Colonic mucosa (tissue), 4 donors: ENCODE results near the gene WWOX. TPM values are rescaled to one million over a fixed set of nuclear protein-coding genes. Genes with fewer than 3 reads are reported as not detected.

ENCODE experiments used
- DNase-seq: peaks from one replicate; pipeline ENCODE4 v3.0.0-alpha.2; 2020
- H3K27ac ChIP-seq: fragments of 200-600 bp; one replicate; pipeline ENCODE4 v1.8.0; 2021
- H3K27me3 ChIP-seq: fragments of 200-600 bp; one replicate; pipeline ENCODE4 v1.8.0; 2021
- H3K36me3 ChIP-seq: fragments of 200-600 bp; one replicate; pipeline ENCODE4 v1.8.0; 2021
- H3K4me1 ChIP-seq: fragments of 200-600 bp; one replicate; pipeline ENCODE4 v1.8.0; 2021; ENCODE audit warnings: mild to moderate bottlenecking
- H3K4me3 ChIP-seq: fragments of 200-600 bp; one replicate; pipeline ENCODE4 v1.8.0; 2021
- H3K9ac ChIP-seq, 2 donors: one replicate each; pipeline ENCODE4 v1.7.0; 2013; ENCODE audit warnings: control low read depth in 2 of 2, low read depth in 2 of 2, low read length in 2 of 2
- H3K9me3 ChIP-seq: fragments of 200-600 bp; one replicate; pipeline ENCODE4 v1.8.0; 2021
- intact Hi-C: fragments of 100-400 bp; cut with DNase I; formaldehyde crosslinking; loops from one replicate; pipeline ENCODE4 v1.14.1; 2022
- total RNA-seq, 2 donors: library from RNA; stranded (reverse); fragmentation: NEBNext Ultra II Directional in 1 of 2; extraction: Animal tissue kit (Norgen Biotek cat#: 25700) in 1 of 2; gene quantifications; one replicate each; pipeline ENCODE4 v1.2.1, GENCODE V29; 2021
- TF ChIP-seq, protein P1 (sequence below): fragments of 200-600 bp; IDR thresholded peaks from one replicate; pipeline ENCODE4 v1.8.0; 2022; ENCODE audit warnings: antibody characterized with exemption, mild to moderate bottlenecking
- donor health status: healthy.
- donor health status: DM: no; HTN: no; CAD: no.
- donor health status: DM: no; HTN: no; CAD: no.

The WWOX gene
- total RNA-seq, 2 donors from 2014 or later, result 7.2 to 11.0 TPM

DNA sequence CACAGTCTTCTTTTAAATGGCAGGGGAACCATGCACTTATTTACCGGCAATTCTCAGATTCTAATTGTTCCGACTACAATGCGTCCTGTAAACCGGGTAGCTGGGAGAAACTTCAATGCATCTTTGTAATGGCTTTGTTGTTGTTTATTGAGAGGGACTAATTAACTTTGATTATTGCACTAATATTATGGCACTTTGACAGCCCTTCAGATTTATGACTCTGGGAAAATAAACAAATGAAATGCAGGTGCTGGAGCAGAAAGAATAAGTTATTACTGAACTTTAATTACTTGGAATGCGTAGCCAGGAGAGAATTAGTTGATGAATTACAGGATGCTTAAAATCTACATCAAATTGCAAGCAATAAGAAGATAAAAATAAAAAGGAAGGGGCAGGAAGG is 77.0 kb downstream of the WWOX start:
- no peak overlapping the region for H3K27ac ChIP-seq
- no peaks in the 10 kb centered on the region for H3K27me3 ChIP-seq
- H3K4me3 ChIP-seq, result no peak overlapping the region
- no peaks in the 10 kb centered on the region for H3K36me3 ChIP-seq
- H3K4me1 ChIP-seq, result peaks cover 3% of the 10 kb centered on the region
- TF ChIP-seq, protein P1, sequence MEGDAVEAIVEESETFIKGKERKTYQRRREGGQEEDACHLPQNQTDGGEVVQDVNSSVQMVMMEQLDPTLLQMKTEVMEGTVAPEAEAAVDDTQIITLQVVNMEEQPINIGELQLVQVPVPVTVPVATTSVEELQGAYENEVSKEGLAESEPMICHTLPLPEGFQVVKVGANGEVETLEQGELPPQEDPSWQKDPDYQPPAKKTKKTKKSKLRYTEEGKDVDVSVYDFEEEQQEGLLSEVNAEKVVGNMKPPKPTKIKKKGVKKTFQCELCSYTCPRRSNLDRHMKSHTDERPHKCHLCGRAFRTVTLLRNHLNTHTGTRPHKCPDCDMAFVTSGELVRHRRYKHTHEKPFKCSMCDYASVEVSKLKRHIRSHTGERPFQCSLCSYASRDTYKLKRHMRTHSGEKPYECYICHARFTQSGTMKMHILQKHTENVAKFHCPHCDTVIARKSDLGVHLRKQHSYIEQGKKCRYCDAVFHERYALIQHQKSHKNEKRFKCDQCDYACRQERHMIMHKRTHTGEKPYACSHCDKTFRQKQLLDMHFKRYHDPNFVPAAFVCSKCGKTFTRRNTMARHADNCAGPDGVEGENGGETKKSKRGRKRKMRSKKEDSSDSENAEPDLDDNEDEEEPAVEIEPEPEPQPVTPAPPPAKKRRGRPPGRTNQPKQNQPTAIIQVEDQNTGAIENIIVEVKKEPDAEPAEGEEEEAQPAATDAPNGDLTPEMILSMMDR, result no peak
- no peak overlapping the region for H3K9ac ChIP-seq
- no peaks in the 10 kb centered on the region for H3K9me3 ChIP-seq
- intact Hi-C loops, result no loop called here
- DNase-seq, result no peak

DNA sequence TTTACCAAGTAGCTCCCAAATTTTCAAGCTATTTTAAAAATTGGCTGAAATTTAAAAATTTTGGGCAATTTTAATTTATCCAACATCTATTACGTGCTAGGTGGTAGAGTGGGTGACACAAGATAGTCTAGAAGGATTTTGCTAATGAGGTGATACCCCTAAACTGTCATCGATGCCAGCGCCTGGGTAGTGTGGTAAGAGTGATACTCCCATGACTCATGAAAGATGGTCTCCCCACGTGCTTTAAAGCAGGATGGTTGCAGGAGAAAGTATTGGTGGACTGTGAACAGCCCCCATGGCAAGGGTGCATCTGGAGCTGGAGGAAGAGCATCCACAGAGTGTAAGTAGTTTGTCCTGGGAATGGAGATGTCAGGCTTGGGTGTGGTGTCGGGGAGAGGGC is 77.8 kb downstream of the WWOX start:
- intact Hi-C loops, result no loop called here
- DNase-seq, result no peak
- TF ChIP-seq, protein P1, result no peak
- no peaks in the 10 kb centered on the region for H3K9me3 ChIP-seq
- peaks cover 3% of the 10 kb centered on the region for H3K4me1 ChIP-seq
- no peak overlapping the region for H3K27ac ChIP-seq
- no peak overlapping the region for H3K9ac ChIP-seq
- no peak overlapping the region for H3K4me3 ChIP-seq
- no peaks in the 10 kb centered on the region for H3K27me3 ChIP-seq
- H3K36me3 ChIP-seq, result no peaks in the 10 kb centered on the region

DNA sequence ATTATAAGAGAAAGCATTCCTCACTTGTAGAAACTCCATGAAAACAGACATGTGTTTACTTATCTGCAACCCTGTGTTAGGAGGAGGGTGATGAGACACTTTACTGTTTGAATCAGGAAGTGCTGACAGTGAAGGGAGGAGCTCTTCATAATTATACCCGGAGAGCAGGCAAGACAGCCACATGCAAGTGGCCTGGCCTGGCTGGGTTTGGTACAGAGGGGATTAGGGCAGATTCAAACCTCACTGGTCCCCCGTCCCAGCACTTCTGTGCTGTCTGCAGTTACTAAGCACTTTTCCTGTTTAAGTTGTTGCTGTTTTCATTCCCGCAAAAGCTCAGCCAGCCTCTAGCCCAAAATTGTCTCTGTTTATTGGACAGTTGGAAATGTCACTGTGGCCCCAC is 78.5 kb downstream of the WWOX start:
- Histone ChIP-seq H3K9me3 (no peaks in the 10 kb centered on the region), H3K27me3 (no peaks in the 10 kb centered on the region), H3K4me3 (no peak overlapping the region), H3K4me1 (peaks cover 3% of the 10 kb centered on the region), H3K36me3 (no peaks in the 10 kb centered on the region), H3K9ac (no peak overlapping the region), H3K27ac (no peak overlapping the region)
- TF ChIP-seq, protein P1, result no peak
- intact Hi-C loops, result no loop called here
- no peak for DNase-seq

DNA sequence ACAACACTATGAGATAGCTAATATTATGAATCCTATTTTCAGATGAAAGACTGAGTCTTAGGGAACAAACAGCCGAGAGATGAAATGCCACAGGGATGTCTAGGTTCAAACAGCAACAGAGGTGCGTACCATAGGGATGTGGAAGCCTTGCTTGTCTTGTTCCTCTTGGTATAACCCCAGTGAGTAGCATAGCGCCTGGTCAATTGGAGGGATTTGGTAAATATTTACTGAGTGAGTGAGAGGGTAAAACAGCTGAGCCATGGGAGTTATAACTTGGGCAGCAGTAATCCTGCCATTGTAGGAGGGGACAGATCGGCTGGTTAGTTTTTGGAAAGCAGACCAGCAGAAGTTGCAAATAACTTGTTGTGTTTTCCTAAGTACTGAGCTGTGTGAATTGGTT is 80.2 kb downstream of the WWOX start:
- peaks cover 3% of the 10 kb centered on the region for H3K4me1 ChIP-seq
- H3K4me3 ChIP-seq, result no peak overlapping the region
- H3K9ac ChIP-seq, result no peak overlapping the region
- H3K27ac ChIP-seq, result no peak overlapping the region
- DNase-seq, result no peak
- no peaks in the 10 kb centered on the region for H3K27me3 ChIP-seq
- no peaks in the 10 kb centered on the region for H3K36me3 ChIP-seq
- no peaks in the 10 kb centered on the region for H3K9me3 ChIP-seq
- intact Hi-C loops, result no loop called here
- TF ChIP-seq, protein P1, result no peak

DNA sequence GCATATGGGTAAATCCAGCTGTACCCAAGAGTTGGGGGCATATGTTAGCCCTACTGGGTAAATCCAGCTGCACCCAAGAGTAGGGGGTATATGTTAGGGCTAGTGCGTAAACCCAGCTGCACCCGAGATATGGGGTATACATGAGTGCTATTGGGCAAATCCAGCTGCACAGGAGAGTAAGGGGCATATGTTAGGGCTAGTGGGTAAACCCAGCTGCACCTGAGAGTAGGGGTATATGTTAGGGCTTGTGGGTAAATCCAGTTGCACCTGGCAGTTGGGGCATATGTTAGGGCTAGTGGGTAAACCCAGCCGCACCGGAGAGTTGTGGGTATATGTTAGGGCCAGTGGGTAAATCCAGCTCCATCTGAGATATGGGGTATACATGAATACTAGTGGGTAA is 80.9 kb downstream of the WWOX start:
- Histone ChIP-seq H3K4me3 (no peak overlapping the region), H3K9ac (no peak overlapping the region), H3K36me3 (no peaks in the 10 kb centered on the region), H3K27ac (no peak overlapping the region), H3K27me3 (no peaks in the 10 kb centered on the region), H3K4me1 (peaks cover 3% of the 10 kb centered on the region), H3K9me3 (no peaks in the 10 kb centered on the region)
- TF ChIP-seq, protein P1, result no peak
- intact Hi-C loops, result no loop called here
- no peak for DNase-seq
